H1 (cell line): ENCODE measurements around the gene SMCHD1. TPM values are rescaled to one million over a fixed set of nuclear protein-coding genes. Genes with fewer than 3 reads are reported as not detected.

ENCODE experiments used
- CTCF ChIA-PET: fragments of 300-600 bp; sonication (Branson Sonifier 250); formaldehyde crosslinking; loops from one replicate; lab custom pipeline; 2021; ENCODE audit not compliant: partially characterized antibody; lab: Charles Lee
- POLR2A ChIA-PET: fragments of 300-600 bp; sonication (Branson Sonifier 250); formaldehyde crosslinking; loops from one replicate; lab custom pipeline; 2021; ENCODE audit warnings: inconsistent platforms; ENCODE audit not compliant: partially characterized antibody; lab: Charles Lee
- DNase-seq, 2 experiments: peaks; one replicate each; pipeline versions ENCODE4 v3.0.0 to v3.0.0-alpha.2; 2010 to 2022; ENCODE audit warnings: low spot score in 2 of 2, low read depth in 1 of 2, mixed read lengths in 1 of 2
- FAIRE-seq: peaks from 2 replicates; lab custom pipeline; 2011; peaks lifted over from hg19 to GRCh38; lab: Jason Lieb, UNC
- H2AFZ ChIP-seq: 2 replicates; pipeline ENCODE4 v1.8.1; 2012; ENCODE audit warnings: low read length, inconsistent platforms
- H2AK5ac ChIP-seq: 2 replicates; pipeline ENCODE4 v1.6.1; 2013; ENCODE audit warnings: low read depth, low read length
- H2BK120ac ChIP-seq: replicated peaks from 2 replicates; pipeline ENCODE3; 2013; ENCODE audit warnings: low read depth, low read length, inconsistent platforms
- H2BK12ac ChIP-seq: 2 replicates; pipeline ENCODE4 v1.6.1; 2013; ENCODE audit warnings: low read depth, low read length
- H2BK15ac ChIP-seq: 2 replicates; pipeline ENCODE4 v1.6.1; 2013; ENCODE audit warnings: low read length
- H2BK20ac ChIP-seq: 2 replicates; pipeline ENCODE4 v1.6.1; 2013; ENCODE audit warnings: low read length
- H2BK5ac ChIP-seq: 2 replicates; pipeline ENCODE4 v1.6.1; 2013; ENCODE audit warnings: low read depth, low read length
- H3K14ac ChIP-seq: 2 replicates; pipeline ENCODE4 v1.6.1; 2013; ENCODE audit warnings: inconsistent platforms; ENCODE audit not compliant: insufficient read length
- H3K18ac ChIP-seq: 2 replicates; pipeline ENCODE4 v1.6.1; 2013; ENCODE audit warnings: low read length; ENCODE audit errors: extremely low read depth
- H3K23ac ChIP-seq: 2 replicates; pipeline ENCODE4 v1.6.1; 2013; ENCODE audit warnings: inconsistent platforms; ENCODE audit not compliant: insufficient read length
- H3K23me2 ChIP-seq: 2 replicates; pipeline ENCODE4 v1.6.1; 2013; ENCODE audit warnings: low read depth, low read length
- H3K27ac ChIP-seq: 2 replicates; pipeline ENCODE4 v1.6.1; 2011; ENCODE audit warnings: low read depth, low read length, inconsistent platforms
- H3K27me3 ChIP-seq, 4 experiments: replicated peaks in 1 of 4; 1 replicate in 1 of 4; 2 replicates in 3 of 4; pipeline versions ENCODE4 v1.6.1 to v1.8.1; 2011 to 2013; ENCODE audit warnings: low read length in 3 of 4, mild to moderate bottlenecking in 3 of 4, inconsistent platforms in 2 of 4, mixed read lengths in 2 of 4, moderate library complexity in 1 of 4; ENCODE audit not compliant: control insufficient read depth in 3 of 4, insufficient read depth in 3 of 4; ENCODE audit errors: extremely low read depth in 1 of 4
- H3K36me3 ChIP-seq, 4 experiments: 2 replicates each; pipeline versions ENCODE4 v1.6.1 to v1.8.1; 2011 to 2013; ENCODE audit warnings: mild to moderate bottlenecking in 4 of 4, low read length in 3 of 4, moderate library complexity in 2 of 4, control low read depth in 1 of 4, inconsistent platforms in 1 of 4; ENCODE audit not compliant: insufficient read depth in 4 of 4, control insufficient read depth in 2 of 4
- H3K4ac ChIP-seq: replicated peaks from 2 replicates; pipeline ENCODE3; 2013; ENCODE audit warnings: low read length, low read depth, mixed read lengths, inconsistent platforms; ENCODE audit not compliant: insufficient read length
- H3K4me1 ChIP-seq, 4 experiments: replicated peaks in 1 of 4; 1 replicate in 1 of 4; 2 replicates in 3 of 4; pipeline versions ENCODE4 v1.6.1 to v1.8.1; 2011 to 2013; ENCODE audit warnings: low read length in 3 of 4, inconsistent platforms in 2 of 4, mixed read lengths in 1 of 4; ENCODE audit not compliant: insufficient read depth in 4 of 4, control insufficient read depth in 3 of 4
- H3K4me2 ChIP-seq, 2 experiments: 2 replicates each; pipeline versions ENCODE4 v1.6.1 to v1.8.1; 2011 to 2013; ENCODE audit warnings: low read depth in 2 of 2, low read length in 2 of 2, control low read depth in 1 of 2, inconsistent platforms in 1 of 2, mild to moderate bottlenecking in 1 of 2; ENCODE audit not compliant: insufficient read depth in 1 of 2
- H3K4me3 ChIP-seq, 4 experiments: fragments of 200-600, 300-600 bp in 1 of 4; sonication (generic), shearing (Covaris generic), sonication (Bioruptor Twin) in 1 of 4; 2 replicates each; pipeline versions ENCODE4 v1.5.1 to v1.8.1; 2011 to 2016; ENCODE audit warnings: low read length in 4 of 4, low read depth in 3 of 4, control low read depth in 2 of 4, inconsistent platforms in 2 of 4, mild to moderate bottlenecking in 2 of 4, mixed read lengths in 1 of 4, moderate library complexity in 1 of 4; ENCODE audit not compliant: insufficient read depth in 2 of 4; ENCODE audit errors: extremely low read depth in 1 of 4
- H3K56ac ChIP-seq: replicated peaks from 2 replicates; pipeline ENCODE3; 2013; ENCODE audit warnings: low read depth, mild to moderate bottlenecking, mixed read lengths, low read length, inconsistent platforms; ENCODE audit not compliant: insufficient read length
- H3K79me1 ChIP-seq: 2 replicates; pipeline ENCODE4 v1.6.1; 2013; ENCODE audit warnings: low read depth, low read length, control low read depth
- H3K79me2 ChIP-seq, 2 experiments: 2 replicates each; pipeline versions ENCODE4 v1.6.1 to v1.8.1; 2012 to 2013; ENCODE audit warnings: low read length in 2 of 2, mild to moderate bottlenecking in 2 of 2, inconsistent platforms in 1 of 2; ENCODE audit not compliant: insufficient read depth in 2 of 2, control insufficient read depth in 1 of 2
- H3K9ac ChIP-seq, 4 experiments: replicated peaks in 1 of 4; 1 replicate in 1 of 4; 2 replicates in 3 of 4; pipeline versions ENCODE4 v1.6.1 to v1.8.1; 2011 to 2013; ENCODE audit warnings: low read depth in 3 of 4, low read length in 3 of 4, control low read depth in 2 of 4, mild to moderate bottlenecking in 2 of 4, moderate library complexity in 2 of 4, inconsistent platforms in 1 of 4; ENCODE audit errors: extremely low read depth in 1 of 4
- H3K9me3 ChIP-seq, 2 experiments: 2 replicates each; pipeline versions ENCODE4 v1.6.1 to v1.8.1; 2012 to 2013; ENCODE audit warnings: mild to moderate bottlenecking in 2 of 2, moderate library complexity in 2 of 2, control low read depth in 1 of 2, inconsistent platforms in 1 of 2, low read depth in 1 of 2, low read length in 1 of 2, mixed read lengths in 1 of 2; ENCODE audit not compliant: insufficient read depth in 2 of 2
- H4K20me1 ChIP-seq, 2 experiments: replicated peaks in 1 of 2; 2 replicates each; pipeline versions ENCODE3 to v1.8.1; 2011 to 2013; ENCODE audit warnings: inconsistent platforms in 2 of 2, low read length in 2 of 2, mild to moderate bottlenecking in 1 of 2; ENCODE audit not compliant: insufficient read depth in 2 of 2, control insufficient read depth in 1 of 2
- H4K5ac ChIP-seq: 2 replicates; pipeline ENCODE4 v1.6.1; 2013; ENCODE audit warnings: low read length, low read depth, mixed read lengths, inconsistent platforms; ENCODE audit not compliant: insufficient read length
- H4K8ac ChIP-seq: 2 replicates; pipeline ENCODE4 v1.8.0; 2013; ENCODE audit warnings: mild to moderate bottlenecking, moderate library complexity, low read length, inconsistent platforms; ENCODE audit not compliant: insufficient read depth; ENCODE audit errors: extremely low read depth
- H4K91ac ChIP-seq: replicated peaks from 2 replicates; pipeline ENCODE3; 2013; ENCODE audit warnings: low read length, mixed read lengths, inconsistent platforms; ENCODE audit not compliant: insufficient read length
- CBX8 ChIP-seq: fragments of 300-800, 300-1000 bp; sonication (generic); IDR thresholded peaks from 2 replicates; pipeline ENCODE4 v1.7.1; 2016; ENCODE audit warnings: low read depth, low read length, borderline replicate concordance
- CREB1 ChIP-seq: IDR thresholded peaks from 2 replicates; pipeline ENCODE4 v1.6.1; 2012; ENCODE audit warnings: inconsistent platforms
- CTBP2 ChIP-seq: IDR thresholded peaks from 2 replicates; pipeline ENCODE4 v1.7.0; 2011; ENCODE audit warnings: borderline replicate concordance, mild to moderate bottlenecking, moderate library complexity, mixed read lengths, low read length; ENCODE audit not compliant: insufficient read depth, insufficient read length
- EP300 ChIP-seq, 2 experiments: IDR thresholded peaks; 1 replicate in 1 of 2; 2 replicates in 1 of 2; pipeline ENCODE4 v1.6.1; 2011 to 2012; ENCODE audit warnings: low read depth in 2 of 2, low read length in 2 of 2, mild to moderate bottlenecking in 2 of 2, borderline replicate concordance in 1 of 2, inconsistent platforms in 1 of 2, moderate library complexity in 1 of 2
- GTF2F1 ChIP-seq: IDR thresholded peaks from 2 replicates; pipeline ENCODE4 v1.6.1; 2012; ENCODE audit warnings: low read depth, low read length, improper control_type of control experiment, borderline replicate concordance
- JUN ChIP-seq: IDR thresholded peaks from 2 replicates; pipeline ENCODE4 v1.6.1; 2011; ENCODE audit warnings: low read depth, mild to moderate bottlenecking, improper control_type of control experiment, low read length
- JUND ChIP-seq: IDR thresholded peaks from 2 replicates; pipeline ENCODE4 v1.6.1; 2011; ENCODE audit warnings: mild to moderate bottlenecking, improper control_type of control experiment, low read length
- PHF8 ChIP-seq: fragments of 200-600 bp; sonication (generic); conservative IDR thresholded peaks from 2 replicates; pipeline ENCODE4 v1.7.1; 2012; ENCODE audit warnings: low read depth, mild to moderate bottlenecking, inconsistent platforms, low read length, moderate library complexity
- POU5F1 ChIP-seq: IDR thresholded peaks from 2 replicates; pipeline ENCODE4 v1.6.1; 2011; ENCODE audit warnings: low read depth, mild to moderate bottlenecking, low read length, moderate library complexity
- RAD21 ChIP-seq, 2 experiments: IDR thresholded peaks in 1 of 2; conservative IDR thresholded peaks in 1 of 2; 2 replicates each; pipeline ENCODE4 v1.6.1; 2011; ENCODE audit warnings: low read depth in 2 of 2, low read length in 2 of 2, improper control_type of control experiment in 1 of 2, inconsistent platforms in 1 of 2, mild to moderate bottlenecking in 1 of 2, moderate library complexity in 1 of 2
- SAP30 ChIP-seq: fragments of 300-600 bp; sonication (generic); IDR thresholded peaks from 2 replicates; pipeline ENCODE4 v1.7.1; 2012; ENCODE audit warnings: low read length, moderate library complexity, mild to moderate bottlenecking, inconsistent platforms; ENCODE audit not compliant: insufficient read depth, insufficient replicate concordance
- SIN3A ChIP-seq, 2 experiments: IDR thresholded peaks in 1 of 2; conservative IDR thresholded peaks in 1 of 2; 2 replicates each; pipeline ENCODE4 v1.6.1; 2011 to 2012; ENCODE audit warnings: low read length in 2 of 2, improper control_type of control experiment in 1 of 2, low read depth in 1 of 2, mild to moderate bottlenecking in 1 of 2
- SIRT6 ChIP-seq: IDR thresholded peaks from one replicate; pipeline ENCODE4 v1.7.1; 2012; ENCODE audit warnings: low read length, inconsistent platforms
- SRF ChIP-seq: IDR thresholded peaks from 2 replicates; pipeline ENCODE4 v1.6.1; 2011; ENCODE audit warnings: mild to moderate bottlenecking, low read depth, low read length, moderate library complexity
- TBP ChIP-seq: IDR thresholded peaks from 2 replicates; pipeline ENCODE4 v1.6.1; 2011; ENCODE audit warnings: low read depth, low read length, improper control_type of control experiment
- WGBS, 2 experiments: shearing (Covaris generic) in 1 of 2; methylation state at CpG; one replicate each; pipeline versions ENCODE4 v1.1.6 to v1.1.7; 2013 to 2015; ENCODE audit warnings: low lambda C conversion rate in 2 of 2, mixed read lengths in 2 of 2, inconsistent platforms in 1 of 2, low coverage in 1 of 2, missing lambda C conversion rate in 1 of 2; ENCODE audit not compliant: insufficient replicate concordance in 2 of 2, insufficient coverage in 1 of 2, insufficient read length in 1 of 2; ENCODE audit errors: extremely low coverage in 1 of 2, missing lambda C conversion rate in 1 of 2; 5-methylcytosine and 5-hydroxymethylcytosine counted together
- polyA plus RNA-seq, 7 experiments: library from polyadenylated mRNA; depleted of rRNA in 3 of 7; stranded (reverse) in 5 of 7; unstranded in 2 of 7; fragments of >200 nt in 5 of 7; fragments of 200-250 nt in 2 of 7; gene quantifications; 1 replicate in 5 of 7; 2 replicates in 1 of 7; 4 replicates in 1 of 7; pipeline versions ENCODE4 v1.2.1 to v1.2.3, GENCODE V29; 2011 to 2013; ENCODE audit warnings: missing spikeins in 2 of 7, mixed read lengths in 2 of 7
- total RNA-seq: library from RNA; stranded (reverse); fragmentation: NEBNext Ultra II Directional; extraction: Animal tissue kit (Norgen Biotek cat#: 25700); gene quantifications from 2 replicates; pipeline ENCODE4 v1.2.1, GENCODE V29; 2021

Gene SMCHD1
- total and polyA plus RNA-seq, 2 of the 8 experiments (the other 6 are each of a cell fraction or from before 2014, with no cell fraction given): 9.3 to 32.0 TPM

- no peak overlapping the region for H3K9ac ChIP-seq
- WGBS, 2 experiments: 63% methylated on average over 2 of the region's 2 CpGs; no CpG with 5 or more reads in 1 of the 2 experiments
- H3K4me3 ChIP-seq: no peak overlapping the region
- DNase-seq: no peak
- no peak overlapping the region for H3K56ac ChIP-seq
- TF ChIP-seq SAP30 (no peak), EP300 (IDR thresholded peaks at IDR 0.05; ENCODE audit: borderline replicate concordance in 1 of 2, low read depth in 2 of 2, low read length in 2 of 2) (no peak), CTBP2 (no peak), PHF8 (no peak), SIRT6 (no peak), TBP (no peak), RAD21 (IDR thresholded peaks at IDR 0.05 in 1 of 2, conservative IDR thresholded peaks at IDR 0.05 in 1 of 2; ENCODE audit: low read depth in 2 of 2, low read length in 2 of 2) (no peak), CBX8 (no peak), JUN (no peak), POU5F1 (no peak), GTF2F1 (no peak), CREB1 (no peak), JUND (no peak), SRF (no peak), SIN3A (conservative IDR thresholded peaks at IDR 0.05 in 1 of 2, IDR thresholded peaks at IDR 0.05 in 1 of 2; ENCODE audit: low read depth in 1 of 2, low read length in 2 of 2) (no peak)
- H3K79me2 ChIP-seq: no peaks in the 10 kb centered on the region
- no peak overlapping the region for H3K4ac ChIP-seq
- H2BK20ac ChIP-seq: no peak overlapping the region
- H3K18ac ChIP-seq: no peak overlapping the region
- H4K20me1 ChIP-seq: no peaks in the 10 kb centered on the region
- no peak overlapping the region for H2BK12ac ChIP-seq
- no peak overlapping the region for H2AK5ac ChIP-seq
- no peak overlapping the region for H3K23ac ChIP-seq
- ChIA-PET POLR2A (no interaction called here), CTCF (no interaction called here)
- no peak overlapping the region for H2AFZ ChIP-seq
- H3K27ac ChIP-seq: no peak overlapping the region
- no peak overlapping the region for H4K91ac ChIP-seq
- no peak overlapping the region for H2BK5ac ChIP-seq
- H3K36me3 ChIP-seq: no peaks in the 10 kb centered on the region
- H3K4me2 ChIP-seq: no peak overlapping the region
- H4K8ac ChIP-seq: no peak overlapping the region
- H3K79me1 ChIP-seq: no peaks in the 10 kb centered on the region
- no peak overlapping the region for H4K5ac ChIP-seq
- H3K27me3 ChIP-seq: no peaks in the 10 kb centered on the region
- H3K4me1 ChIP-seq: no peaks in the 10 kb centered on the region
- H2BK15ac ChIP-seq: no peak overlapping the region
- H3K23me2 ChIP-seq: no peaks in the 10 kb centered on the region
- no peak overlapping the region for H3K14ac ChIP-seq
- H3K9me3 ChIP-seq: no peaks in the 10 kb centered on the region
- no peak overlapping the region for H2BK120ac ChIP-seq
- no peak for FAIRE-seq
These were observed 26.5 kb upstream of the SMCHD1 start for GRCh38 chr18:2629003-2629402.
